HL-60 (cell line): Measurements from ENCODE around the gene ADD1.

Experiments used
- DNase-seq, 2 experiments: peaks; one replicate each; pipeline ENCODE4 v3.0.0-alpha.2; 2010 to 2020; ENCODE audit warnings: low read depth in 1 of 2, low spot score in 1 of 2
- H3K27ac ChIP-seq: fragments of 250-450 bp; sonication (Bioruptor Pico); replicated peaks from 2 replicates; pipeline ENCODE4 v1.5.1; 2020; ENCODE audit warnings: mild to moderate bottlenecking, moderate library complexity
- H3K27me3 ChIP-seq: fragments of 250-450 bp; sonication (Bioruptor Pico); 2 replicates; pipeline ENCODE4 v1.5.1; 2021; ENCODE audit warnings: mild to moderate bottlenecking, moderate library complexity; ENCODE audit not compliant: insufficient read depth, poor library complexity, severe bottlenecking
- H3K4me3 ChIP-seq: replicated peaks from 2 replicates; pipeline ENCODE4 v1.5.1; 2011; ENCODE audit warnings: mild to moderate bottlenecking, control low read depth, low read length; ENCODE audit not compliant: insufficient read depth
- GABPA ChIP-seq: IDR thresholded peaks from 2 replicates; pipeline ENCODE4 v1.6.1; 2012; ENCODE audit warnings: low read depth
- POLR2AphosphoS5 ChIP-seq: IDR thresholded peaks from 2 replicates; pipeline ENCODE4 v1.6.1; 2012; ENCODE audit warnings: low read depth
- SPI1 ChIP-seq: IDR thresholded peaks from 2 replicates; pipeline ENCODE4 v1.6.1; 2012; ENCODE audit warnings: low read depth, mild to moderate bottlenecking, borderline replicate concordance
- TF ChIP-seq, protein P1 (sequence below): IDR thresholded peaks from 2 replicates; pipeline ENCODE4 v1.6.1; 2012; ENCODE audit warnings: low read depth; ENCODE audit not compliant: insufficient replicate concordance
- TF ChIP-seq, protein P2 (sequence below): IDR thresholded peaks from one replicate; pipeline ENCODE4 v1.5.1; 2011; ENCODE audit warnings: low read length, control low read depth, inconsistent platforms; ENCODE audit not compliant: insufficient read depth

Gene ADD1

DNA sequence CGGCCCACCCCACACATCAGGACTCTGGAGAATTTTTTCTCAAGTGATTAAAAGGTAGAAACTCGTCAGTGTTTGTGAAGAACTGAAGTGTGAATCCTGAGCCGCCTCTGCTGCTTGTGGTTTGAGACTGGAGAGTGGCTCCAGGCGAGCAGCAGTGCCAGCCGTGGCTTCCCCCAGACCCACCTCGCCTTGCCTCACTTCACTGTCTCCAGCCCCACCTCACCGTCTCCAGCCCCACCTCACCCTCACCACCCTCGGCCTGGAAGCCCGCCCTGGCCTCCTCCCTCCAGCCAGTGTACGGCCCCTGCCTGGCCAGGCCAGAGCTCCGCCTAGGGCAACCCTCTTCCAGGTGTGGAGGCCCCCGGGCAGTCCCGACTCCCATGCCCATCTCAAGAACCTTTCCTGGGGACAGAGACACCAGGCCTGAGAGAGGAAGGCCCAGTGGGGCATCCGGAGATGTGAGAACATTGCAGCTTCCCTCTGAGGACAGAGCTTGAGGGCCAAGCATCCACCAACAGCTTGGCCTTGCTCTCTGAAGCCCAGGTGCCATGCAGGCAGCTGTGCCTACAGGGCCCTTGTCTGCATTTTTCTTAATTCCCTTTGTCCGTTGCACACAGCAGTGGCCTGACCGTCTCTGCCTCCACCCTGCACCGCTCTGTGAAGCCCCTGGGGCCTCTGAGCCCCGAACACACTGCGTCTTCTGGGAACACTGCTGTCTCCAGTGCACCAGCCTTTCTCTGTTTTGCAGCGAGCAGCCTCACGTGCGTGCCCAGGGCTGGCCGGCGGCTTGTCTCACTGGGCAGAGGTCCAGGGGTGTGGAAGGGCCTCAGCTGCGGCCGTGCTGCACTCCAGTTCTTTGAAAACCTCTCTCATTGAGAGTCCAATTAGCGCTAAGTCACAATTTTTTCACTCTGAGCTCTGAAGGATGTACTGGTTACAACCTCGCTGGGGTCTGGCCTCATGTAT is 37.0 kb upstream of the ADD1 start:
- no peak overlapping the region for H3K4me3 ChIP-seq
- no peak for DNase-seq
- TF ChIP-seq POLR2AphosphoS5, result no peak
- no peak for TF ChIP-seq GABPA
- no peak for TF ChIP-seq SPI1
- TF ChIP-seq, protein P1, sequence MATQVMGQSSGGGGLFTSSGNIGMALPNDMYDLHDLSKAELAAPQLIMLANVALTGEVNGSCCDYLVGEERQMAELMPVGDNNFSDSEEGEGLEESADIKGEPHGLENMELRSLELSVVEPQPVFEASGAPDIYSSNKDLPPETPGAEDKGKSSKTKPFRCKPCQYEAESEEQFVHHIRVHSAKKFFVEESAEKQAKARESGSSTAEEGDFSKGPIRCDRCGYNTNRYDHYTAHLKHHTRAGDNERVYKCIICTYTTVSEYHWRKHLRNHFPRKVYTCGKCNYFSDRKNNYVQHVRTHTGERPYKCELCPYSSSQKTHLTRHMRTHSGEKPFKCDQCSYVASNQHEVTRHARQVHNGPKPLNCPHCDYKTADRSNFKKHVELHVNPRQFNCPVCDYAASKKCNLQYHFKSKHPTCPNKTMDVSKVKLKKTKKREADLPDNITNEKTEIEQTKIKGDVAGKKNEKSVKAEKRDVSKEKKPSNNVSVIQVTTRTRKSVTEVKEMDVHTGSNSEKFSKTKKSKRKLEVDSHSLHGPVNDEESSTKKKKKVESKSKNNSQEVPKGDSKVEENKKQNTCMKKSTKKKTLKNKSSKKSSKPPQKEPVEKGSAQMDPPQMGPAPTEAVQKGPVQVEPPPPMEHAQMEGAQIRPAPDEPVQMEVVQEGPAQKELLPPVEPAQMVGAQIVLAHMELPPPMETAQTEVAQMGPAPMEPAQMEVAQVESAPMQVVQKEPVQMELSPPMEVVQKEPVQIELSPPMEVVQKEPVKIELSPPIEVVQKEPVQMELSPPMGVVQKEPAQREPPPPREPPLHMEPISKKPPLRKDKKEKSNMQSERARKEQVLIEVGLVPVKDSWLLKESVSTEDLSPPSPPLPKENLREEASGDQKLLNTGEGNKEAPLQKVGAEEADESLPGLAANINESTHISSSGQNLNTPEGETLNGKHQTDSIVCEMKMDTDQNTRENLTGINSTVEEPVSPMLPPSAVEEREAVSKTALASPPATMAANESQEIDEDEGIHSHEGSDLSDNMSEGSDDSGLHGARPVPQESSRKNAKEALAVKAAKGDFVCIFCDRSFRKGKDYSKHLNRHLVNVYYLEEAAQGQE, result no peak
- TF ChIP-seq, protein P2, sequence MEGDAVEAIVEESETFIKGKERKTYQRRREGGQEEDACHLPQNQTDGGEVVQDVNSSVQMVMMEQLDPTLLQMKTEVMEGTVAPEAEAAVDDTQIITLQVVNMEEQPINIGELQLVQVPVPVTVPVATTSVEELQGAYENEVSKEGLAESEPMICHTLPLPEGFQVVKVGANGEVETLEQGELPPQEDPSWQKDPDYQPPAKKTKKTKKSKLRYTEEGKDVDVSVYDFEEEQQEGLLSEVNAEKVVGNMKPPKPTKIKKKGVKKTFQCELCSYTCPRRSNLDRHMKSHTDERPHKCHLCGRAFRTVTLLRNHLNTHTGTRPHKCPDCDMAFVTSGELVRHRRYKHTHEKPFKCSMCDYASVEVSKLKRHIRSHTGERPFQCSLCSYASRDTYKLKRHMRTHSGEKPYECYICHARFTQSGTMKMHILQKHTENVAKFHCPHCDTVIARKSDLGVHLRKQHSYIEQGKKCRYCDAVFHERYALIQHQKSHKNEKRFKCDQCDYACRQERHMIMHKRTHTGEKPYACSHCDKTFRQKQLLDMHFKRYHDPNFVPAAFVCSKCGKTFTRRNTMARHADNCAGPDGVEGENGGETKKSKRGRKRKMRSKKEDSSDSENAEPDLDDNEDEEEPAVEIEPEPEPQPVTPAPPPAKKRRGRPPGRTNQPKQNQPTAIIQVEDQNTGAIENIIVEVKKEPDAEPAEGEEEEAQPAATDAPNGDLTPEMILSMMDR, result no peak
- H3K27ac ChIP-seq, result no peak overlapping the region
- no peaks in the 10 kb centered on the region for H3K27me3 ChIP-seq

DNA sequence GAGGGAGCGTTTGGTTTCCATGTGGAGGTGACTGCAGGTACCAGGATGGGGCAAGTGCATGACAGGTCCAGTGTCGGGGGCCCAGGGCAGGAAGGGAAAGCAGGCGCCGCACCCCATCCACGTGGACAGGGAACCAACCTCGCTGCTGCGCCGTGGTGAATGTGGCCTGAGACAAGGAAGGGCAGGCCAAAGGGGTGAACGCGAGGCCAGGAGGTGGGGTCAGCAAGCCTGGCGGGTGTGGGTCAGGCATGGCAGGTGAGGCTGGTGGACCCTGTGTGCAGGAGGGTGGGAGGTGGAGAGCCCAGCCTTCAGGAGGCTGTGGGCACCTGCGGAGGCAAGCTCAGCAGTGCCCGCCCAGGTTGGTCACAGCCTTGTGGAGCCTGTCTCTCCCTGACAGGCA is 36.1 kb upstream of the ADD1 start:
- Histone ChIP-seq H3K4me3 (no peak overlapping the region), H3K27ac (no peak overlapping the region), H3K27me3 (no peaks in the 10 kb centered on the region)
- TF ChIP-seq, protein P1, result no peak
- TF ChIP-seq, protein P2, result no peak
- TF ChIP-seq SPI1, result no peak
- TF ChIP-seq GABPA, result no peak
- TF ChIP-seq POLR2AphosphoS5, result no peak
- DNase-seq, result no peak

DNA sequence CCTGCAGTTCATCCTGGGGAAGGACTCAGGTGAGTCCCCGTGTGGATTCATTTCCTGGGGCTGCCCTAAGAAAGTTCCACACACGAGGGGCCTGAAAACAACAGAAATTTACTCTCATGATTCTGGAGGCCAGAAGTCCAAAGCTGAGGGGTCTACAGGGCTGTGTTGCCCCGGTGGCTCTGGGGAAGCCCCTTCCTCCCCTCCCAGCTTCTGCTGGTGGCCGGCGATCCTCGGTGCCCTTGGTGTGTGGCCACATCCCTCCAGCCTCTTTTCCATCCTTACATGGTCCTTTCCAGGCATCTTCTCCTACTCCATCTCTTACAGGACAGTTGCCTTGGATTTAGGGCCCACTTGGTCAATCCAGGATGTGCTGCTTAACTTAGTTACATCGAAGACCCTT is 35.6 kb upstream of the ADD1 start:
- DNase-seq, result no peak
- TF ChIP-seq POLR2AphosphoS5 (no peak), GABPA (no peak), SPI1 (no peak)
- TF ChIP-seq, protein P2, result no peak
- TF ChIP-seq, protein P1, result no peak
- Histone ChIP-seq H3K27me3 (no peaks in the 10 kb centered on the region), H3K4me3 (no peak overlapping the region), H3K27ac (no peak overlapping the region)
